Measurements from ENCODE around the gene EXOC6.

DNA sequence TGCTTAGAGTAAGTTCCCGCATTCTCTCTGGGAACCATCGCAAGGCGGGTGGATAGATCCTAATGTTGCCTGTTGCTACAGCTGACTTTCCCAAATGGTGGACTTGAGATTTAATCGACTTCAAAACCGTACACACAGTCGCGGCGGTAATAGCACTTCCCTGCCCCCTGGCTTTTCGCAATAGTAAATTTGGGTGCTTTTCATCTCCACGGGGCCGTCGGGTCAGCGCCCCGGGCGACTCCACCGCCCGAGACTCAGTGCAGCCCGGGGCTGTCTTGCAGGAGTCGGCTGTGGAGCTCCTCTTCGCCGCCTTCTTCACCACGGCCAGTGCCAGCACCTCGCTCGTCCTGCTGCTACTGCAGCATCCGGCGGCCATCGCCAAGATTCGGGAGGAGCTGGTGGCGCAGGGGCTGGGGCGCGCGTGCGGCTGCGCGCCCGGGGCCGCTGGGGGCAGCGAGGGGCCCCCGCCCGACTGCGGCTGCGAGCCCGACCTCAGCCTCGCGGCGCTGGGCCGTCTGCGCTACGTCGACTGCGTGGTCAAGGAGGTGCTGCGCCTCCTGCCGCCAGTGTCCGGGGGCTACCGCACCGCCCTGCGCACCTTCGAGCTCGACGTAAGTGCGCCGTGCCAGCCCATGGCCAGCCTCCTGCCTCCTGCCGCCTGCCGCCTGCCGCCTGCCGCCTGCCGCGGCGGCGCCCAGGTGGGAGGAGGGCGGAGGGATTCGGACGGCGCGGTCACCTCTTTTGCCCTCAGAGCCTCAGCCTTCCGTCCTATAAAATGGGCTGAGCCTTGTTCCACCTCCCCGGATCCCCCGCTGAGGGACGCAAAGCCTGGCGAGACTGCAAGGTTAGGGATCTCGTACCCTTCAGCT is 217.6 kb downstream of the EXOC6 start:
- TF ChIP-seq, protein P1, sequence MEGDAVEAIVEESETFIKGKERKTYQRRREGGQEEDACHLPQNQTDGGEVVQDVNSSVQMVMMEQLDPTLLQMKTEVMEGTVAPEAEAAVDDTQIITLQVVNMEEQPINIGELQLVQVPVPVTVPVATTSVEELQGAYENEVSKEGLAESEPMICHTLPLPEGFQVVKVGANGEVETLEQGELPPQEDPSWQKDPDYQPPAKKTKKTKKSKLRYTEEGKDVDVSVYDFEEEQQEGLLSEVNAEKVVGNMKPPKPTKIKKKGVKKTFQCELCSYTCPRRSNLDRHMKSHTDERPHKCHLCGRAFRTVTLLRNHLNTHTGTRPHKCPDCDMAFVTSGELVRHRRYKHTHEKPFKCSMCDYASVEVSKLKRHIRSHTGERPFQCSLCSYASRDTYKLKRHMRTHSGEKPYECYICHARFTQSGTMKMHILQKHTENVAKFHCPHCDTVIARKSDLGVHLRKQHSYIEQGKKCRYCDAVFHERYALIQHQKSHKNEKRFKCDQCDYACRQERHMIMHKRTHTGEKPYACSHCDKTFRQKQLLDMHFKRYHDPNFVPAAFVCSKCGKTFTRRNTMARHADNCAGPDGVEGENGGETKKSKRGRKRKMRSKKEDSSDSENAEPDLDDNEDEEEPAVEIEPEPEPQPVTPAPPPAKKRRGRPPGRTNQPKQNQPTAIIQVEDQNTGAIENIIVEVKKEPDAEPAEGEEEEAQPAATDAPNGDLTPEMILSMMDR (IDR thresholded peaks at IDR 0.05; ENCODE audit: poor library complexity, severe bottlenecking): no peak
- TF ChIP-seq EZH2 (IDR thresholded peaks at IDR 0.05; ENCODE audit: borderline replicate concordance, insufficient read depth, low read length, poor library complexity, severe bottlenecking) (no peak), EP300 (conservative IDR thresholded peaks at IDR 0.05; ENCODE audit: poor library complexity, severe bottlenecking) (no peak), RAD21 (conservative IDR thresholded peaks at IDR 0.05) (no peak)

All from neural cell (in vitro differentiated cells).